HepG2 (cell line): ENCODE results near the gene ACSF3. TPM values are rescaled to one million over a fixed set of nuclear protein-coding genes. Genes with fewer than 3 reads are reported as not detected.

Source experiments
- ARNT2 ChIP-seq: sonication (generic); formaldehyde crosslinking; IDR thresholded peaks from 2 replicates; pipeline ENCODE4 v1.8.0; 2022; ENCODE audit warnings: mild to moderate bottlenecking, low read depth, missing genetic modification reagents, moderate library complexity
- ETV6 ChIP-seq: sonication (generic); formaldehyde crosslinking; conservative IDR thresholded peaks from 2 replicates; pipeline ENCODE4 v1.4.0; 2020; ENCODE audit warnings: missing genetic modification reagents
- FOXP4 ChIP-seq: sonication (generic); formaldehyde crosslinking; IDR thresholded peaks from 2 replicates; pipeline ENCODE4 v1.4.0; 2020; ENCODE audit warnings: missing genetic modification reagents
- HES4 ChIP-seq: sonication (generic); formaldehyde crosslinking; IDR thresholded peaks from 2 replicates; pipeline ENCODE4 v1.9.0; 2021; ENCODE audit warnings: mild to moderate bottlenecking, missing genetic modification reagents, borderline replicate concordance
- HNRNPH1 ChIP-seq: fragments of 200-400 bp; formaldehyde crosslinking; optimal IDR thresholded peaks from 2 replicates; pipeline ENCODE3; 2017; ENCODE audit warnings: mild to moderate bottlenecking, low read depth, low read length
- HNRNPL ChIP-seq: fragments of 200-400 bp; formaldehyde crosslinking; IDR thresholded peaks from 2 replicates; pipeline ENCODE4 v1.6.1; 2017; ENCODE audit warnings: mild to moderate bottlenecking, low read depth, low read length
- KDM5B ChIP-seq: sonication (generic); formaldehyde crosslinking; IDR thresholded peaks from 2 replicates; pipeline ENCODE4 v1.4.0; 2020; ENCODE audit warnings: missing genetic modification reagents, mild to moderate bottlenecking, borderline replicate concordance
- LCORL ChIP-seq, 2 experiments: fragments of 450-650 bp in 1 of 2; sonication (generic) in 1 of 2; formaldehyde crosslinking in 1 of 2; IDR thresholded peaks; 2 replicates each; pipeline versions ENCODE4 v1.5.0 to v1.6.1; 2017 to 2020; ENCODE audit warnings: antibody characterized with exemption in 1 of 2, missing genetic modification reagents in 1 of 2
- NAIF1 ChIP-seq: sonication (generic); formaldehyde crosslinking; IDR thresholded peaks from 2 replicates; pipeline ENCODE4 v1.5.0; 2020; ENCODE audit warnings: mild to moderate bottlenecking, missing genetic modification reagents, borderline replicate concordance
- NCOA5 ChIP-seq: sonication (generic); formaldehyde crosslinking; IDR thresholded peaks from 2 replicates; pipeline ENCODE4 v1.4.0; 2020; ENCODE audit warnings: missing genetic modification reagents
- THAP8 ChIP-seq: sonication (generic); formaldehyde crosslinking; IDR thresholded peaks from 2 replicates; pipeline ENCODE4 v1.5.1; 2020; ENCODE audit warnings: missing genetic modification reagents, mild to moderate bottlenecking, borderline replicate concordance
- THYN1 ChIP-seq: sonication (generic); formaldehyde crosslinking; IDR thresholded peaks from 2 replicates; pipeline ENCODE4 v1.8.1; 2023; ENCODE audit warnings: low read depth, mild to moderate bottlenecking, moderate library complexity, missing genetic modification reagents, borderline replicate concordance
- U2AF1 ChIP-seq: fragments of 200-400 bp; formaldehyde crosslinking; optimal IDR thresholded peaks from 2 replicates; pipeline ENCODE3; 2017; ENCODE audit warnings: mild to moderate bottlenecking, low read depth, low read length
- ZBTB8A ChIP-seq: sonication (generic); formaldehyde crosslinking; IDR thresholded peaks from 2 replicates; pipeline ENCODE4 v1.4.0; 2020; ENCODE audit warnings: mild to moderate bottlenecking, low read depth, missing genetic modification reagents, borderline replicate concordance
- ZFY ChIP-seq: sonication (generic); formaldehyde crosslinking; IDR thresholded peaks from 2 replicates; pipeline ENCODE4 v1.4.0; 2020; ENCODE audit warnings: missing genetic modification reagents
- ZNF143 ChIP-seq: sonication (generic); formaldehyde crosslinking; IDR thresholded peaks from 2 replicates; pipeline ENCODE4 v1.4.0; 2020; ENCODE audit warnings: missing genetic modification reagents
- ZNF451 ChIP-seq: sonication (generic); formaldehyde crosslinking; IDR thresholded peaks from 2 replicates; pipeline ENCODE4 v1.5.0; 2020; ENCODE audit warnings: mild to moderate bottlenecking, missing genetic modification reagents
- ZNF496 ChIP-seq: sonication (generic); formaldehyde crosslinking; IDR thresholded peaks from 2 replicates; pipeline ENCODE4 v1.8.1; 2023; ENCODE audit warnings: mild to moderate bottlenecking, moderate library complexity, missing genetic modification reagents; ENCODE audit not compliant: insufficient replicate concordance
- ZNF607 ChIP-seq: sonication (generic); formaldehyde crosslinking; IDR thresholded peaks from 2 replicates; pipeline ENCODE4 v1.5.1; 2020; ENCODE audit warnings: missing genetic modification reagents, mild to moderate bottlenecking, borderline replicate concordance
- ZNF646 ChIP-seq: sonication (generic); formaldehyde crosslinking; IDR thresholded peaks from 2 replicates; pipeline ENCODE4 v1.9.0; 2021; ENCODE audit warnings: mild to moderate bottlenecking, missing genetic modification reagents
- ZNF724P ChIP-seq: sonication (generic); formaldehyde crosslinking; IDR thresholded peaks from 2 replicates; pipeline ENCODE4 v1.8.0; 2022; ENCODE audit warnings: missing genetic modification reagents, borderline replicate concordance
- ZNF83 ChIP-seq: sonication (generic); formaldehyde crosslinking; IDR thresholded peaks from 2 replicates; pipeline ENCODE4 v1.4.0; 2020; ENCODE audit warnings: missing genetic modification reagents, mild to moderate bottlenecking, borderline replicate concordance
- polyA plus RNA-seq, 8 experiments: library from polyadenylated mRNA; depleted of rRNA in 3 of 8; stranded (reverse) in 7 of 8; unstranded in 1 of 8; fragments of >200 nt; fragmentation: Illumina TruSeq in 4 of 8; extraction: Trizol in 4 of 8; gene quantifications; 2 replicates each; pipeline versions ENCODE4 v1.2.1 to v1.2.3, GENCODE V29; 2011 to 2016; ENCODE audit warnings: low read depth in 4 of 8, missing spikeins in 1 of 8, mixed read lengths in 1 of 8; ENCODE audit not compliant: insufficient read depth in 1 of 8
- total RNA-seq, 5 experiments: library from RNA; depleted of rRNA; stranded (reverse); fragments of >200 nt; fragmentation: Illumina TruSeq; extraction: Trizol; gene quantifications; 2 replicates each; pipeline ENCODE4 v1.2.3, GENCODE V29; 2016; ENCODE audit warnings: low read depth in 1 of 5

ACSF3 gene
- total and polyA plus RNA-seq, 2 of the 13 experiments (the other 11 are each of a cell fraction or from before 2014, with no cell fraction given) = 14.9 to 30.6 TPM

GRCh38 chr16:89184677-89184932, 91.0 kb downstream of the ACSF3 start (continued):
- TF ChIP-seq ARNT2 (CRISPR knock-in tag) (0 out of 2 replicates have a peak, but pooled peaks have one; percentile 15), ZNF724P (CRISPR knock-in tag) (0 out of 2 replicates have a peak, but pooled peaks have one; percentile 56), ETV6 (CRISPR knock-in tag) (no peak), ZNF143 (CRISPR knock-in tag) (no peak), HES4 (no peak), ZNF83 (CRISPR knock-in tag) (no peak), U2AF1 (no peak), NCOA5 (no peak), KDM5B (CRISPR knock-in tag) (0 out of 2 replicates have a peak, but pooled peaks have one; percentile 7), THYN1 (CRISPR knock-in tag) (no peak), ZFY (CRISPR knock-in tag) (0 out of 2 replicates have a peak, but pooled peaks have one; percentile 1), HNRNPL (0 out of 2 replicates have a peak, but pooled peaks have one; percentile 8), HNRNPH1 (no peak), FOXP4 (CRISPR knock-in tag) (no peak), ZBTB8A (CRISPR knock-in tag) (no peak), ZNF496 (CRISPR knock-in tag) (no peak), ZNF607 (no peak), LCORL (IDR thresholded peaks at IDR 0.05) (no peak), LCORL (CRISPR knock-in tag; IDR thresholded peaks at IDR 0.05) (peak; percentile 37; the same call in 1 of the 2 replicates), ZNF451 (CRISPR knock-in tag) (no peak), ZNF646 (CRISPR knock-in tag) (no peak), NAIF1 (CRISPR knock-in tag) (no peak), THAP8 (CRISPR knock-in tag) (0 out of 2 replicates have a peak, but pooled peaks have one; percentile 41)
